ENCODE results near the gene EHD2.

DNA sequence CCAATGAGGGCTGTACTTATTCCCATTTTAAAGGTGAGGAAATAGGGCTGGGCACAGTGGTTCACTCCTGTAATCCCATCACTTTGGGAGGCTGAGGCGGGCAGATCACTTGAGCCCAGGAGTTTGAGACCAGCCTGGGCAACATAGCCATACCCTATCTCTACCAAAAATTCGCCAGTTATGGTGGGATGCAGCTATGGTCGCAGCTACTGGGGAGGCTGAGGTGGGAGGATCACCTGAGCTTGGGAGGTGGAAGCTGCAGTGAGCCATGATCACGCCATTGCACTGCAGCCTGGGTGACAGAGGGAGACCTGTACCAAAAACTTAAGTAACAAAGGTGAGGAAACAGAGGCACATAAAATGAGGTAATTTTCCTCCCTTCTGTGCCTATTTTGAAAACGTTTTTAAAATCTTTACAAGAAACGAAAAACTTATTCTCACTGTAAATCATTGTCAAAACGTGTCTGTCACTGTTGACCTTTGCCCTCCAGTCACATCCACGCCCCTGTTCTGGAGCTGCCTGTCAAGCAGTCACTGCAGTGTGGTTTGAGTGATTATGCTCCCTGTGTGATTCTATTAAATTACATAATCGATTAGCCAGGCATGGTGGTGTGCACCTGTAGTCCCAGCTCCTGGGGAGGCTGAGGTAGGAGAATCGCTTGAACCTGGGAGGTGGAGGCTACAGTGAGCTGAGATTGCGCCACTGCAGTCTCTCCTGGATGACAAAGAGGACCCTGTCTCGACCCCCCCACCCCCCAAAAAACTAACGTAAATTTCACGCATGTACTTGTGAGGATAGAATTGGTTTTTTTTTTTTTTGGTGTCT lies 44.6 kb downstream of the EHD2 start:
- TF ChIP-seq, protein P1, sequence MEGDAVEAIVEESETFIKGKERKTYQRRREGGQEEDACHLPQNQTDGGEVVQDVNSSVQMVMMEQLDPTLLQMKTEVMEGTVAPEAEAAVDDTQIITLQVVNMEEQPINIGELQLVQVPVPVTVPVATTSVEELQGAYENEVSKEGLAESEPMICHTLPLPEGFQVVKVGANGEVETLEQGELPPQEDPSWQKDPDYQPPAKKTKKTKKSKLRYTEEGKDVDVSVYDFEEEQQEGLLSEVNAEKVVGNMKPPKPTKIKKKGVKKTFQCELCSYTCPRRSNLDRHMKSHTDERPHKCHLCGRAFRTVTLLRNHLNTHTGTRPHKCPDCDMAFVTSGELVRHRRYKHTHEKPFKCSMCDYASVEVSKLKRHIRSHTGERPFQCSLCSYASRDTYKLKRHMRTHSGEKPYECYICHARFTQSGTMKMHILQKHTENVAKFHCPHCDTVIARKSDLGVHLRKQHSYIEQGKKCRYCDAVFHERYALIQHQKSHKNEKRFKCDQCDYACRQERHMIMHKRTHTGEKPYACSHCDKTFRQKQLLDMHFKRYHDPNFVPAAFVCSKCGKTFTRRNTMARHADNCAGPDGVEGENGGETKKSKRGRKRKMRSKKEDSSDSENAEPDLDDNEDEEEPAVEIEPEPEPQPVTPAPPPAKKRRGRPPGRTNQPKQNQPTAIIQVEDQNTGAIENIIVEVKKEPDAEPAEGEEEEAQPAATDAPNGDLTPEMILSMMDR (IDR thresholded peaks at IDR 0.05): no peak
- no peak for TF ChIP-seq POLR2A (IDR thresholded peaks at IDR 0.05)
